H1 (cell line): ENCODE data around the gene ARMC7. TPM values are rescaled to one million over a fixed set of nuclear protein-coding genes. Genes with fewer than 3 reads are reported as not detected.

Experiments
- CHD2 ChIP-seq: IDR thresholded peaks from 2 replicates; pipeline ENCODE4 v1.6.1; 2012; ENCODE audit warnings: low read length, improper control_type of control experiment
- polyA plus RNA-seq, 7 experiments: library from polyadenylated mRNA; depleted of rRNA in 3 of 7; stranded (reverse) in 5 of 7; unstranded in 2 of 7; fragments of >200 nt in 5 of 7; fragments of 200-250 nt in 2 of 7; gene quantifications; 1 replicate in 5 of 7; 2 replicates in 1 of 7; 4 replicates in 1 of 7; pipeline versions ENCODE4 v1.2.1 to v1.2.3, GENCODE V29; 2011 to 2013; ENCODE audit warnings: missing spikeins in 2 of 7, mixed read lengths in 2 of 7
- total RNA-seq: library from RNA; stranded (reverse); fragmentation: NEBNext Ultra II Directional; extraction: Animal tissue kit (Norgen Biotek cat#: 25700); gene quantifications from 2 replicates; pipeline ENCODE4 v1.2.1, GENCODE V29; 2021
- TF ChIP-seq, protein P1 (sequence below): IDR thresholded peaks from 2 replicates; pipeline ENCODE4 v1.6.1; 2012; ENCODE audit warnings: inconsistent platforms

The ARMC7 gene
- total and polyA plus RNA-seq, 2 of the 8 experiments (the other 6 are each of a cell fraction or from before 2014, with no cell fraction given): 9.8 to 13.6 TPM

DNA sequence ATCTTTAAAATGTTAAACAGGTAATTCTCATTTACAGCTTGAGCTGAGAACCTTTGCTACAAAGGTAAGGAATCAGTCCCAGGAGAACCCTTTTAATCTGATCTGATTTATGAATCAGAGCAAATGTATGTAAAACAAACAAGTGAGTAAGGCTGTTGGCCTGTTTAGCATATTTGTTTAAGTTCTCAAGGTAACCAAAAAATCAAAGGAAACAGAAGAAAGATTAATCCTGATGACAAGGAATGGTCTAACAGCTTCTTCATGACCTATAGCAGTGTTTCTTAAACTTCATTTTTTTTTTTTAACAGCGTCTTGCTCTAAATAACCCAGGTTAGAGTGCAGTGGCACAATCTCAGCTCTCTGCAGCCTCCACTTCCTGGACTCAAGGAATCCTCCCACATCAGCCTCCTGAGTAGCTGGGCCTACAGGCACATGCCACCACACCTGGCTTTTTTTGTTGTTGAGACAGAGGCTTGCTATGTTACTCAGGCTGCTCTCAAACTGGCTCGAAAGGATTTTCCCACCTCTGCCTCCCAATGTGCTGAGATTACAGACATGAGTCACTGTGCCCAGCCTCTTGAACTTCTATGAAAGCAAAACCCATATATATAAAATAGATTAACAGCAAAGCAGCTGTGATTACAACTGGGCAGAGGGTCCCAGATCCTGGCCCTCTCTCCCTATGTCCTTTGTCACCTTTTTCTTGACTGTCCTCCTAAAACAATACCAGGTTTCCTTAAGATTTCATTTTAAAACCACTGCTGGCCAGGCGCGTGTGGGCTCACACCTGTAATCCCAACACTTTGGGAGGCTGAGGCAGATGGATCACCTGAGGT, 49.6 kb downstream of the ARMC7 start (continued):
- TF ChIP-seq, protein P1, sequence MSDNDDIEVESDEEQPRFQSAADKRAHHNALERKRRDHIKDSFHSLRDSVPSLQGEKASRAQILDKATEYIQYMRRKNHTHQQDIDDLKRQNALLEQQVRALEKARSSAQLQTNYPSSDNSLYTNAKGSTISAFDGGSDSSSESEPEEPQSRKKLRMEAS: no peak
- no peak for TF ChIP-seq CHD2
